SIG-M5 treated with dmso at 0.1 percent for 504 hours (cell line): ENCODE measurements around the gene SVIL.
"Not testable (repeated sequence)": the region's sequence is repeated elsewhere in the genome, so short reads cannot be mapped to it uniquely, and the experiment has no call there.

Source experiments
- DNase-seq: peaks from one replicate; lab custom pipeline; 2025; ENCODE audit not compliant: unreplicated experiment; lab: John Stamatoyannopoulos, UW

The SVIL gene

GRCh38 chr10:29492774-29493173 lies 142.0 kb downstream of the SVIL start:
- no peak for DNase-seq

GRCh38 chr10:29491918-29492317 lies 142.9 kb downstream of the SVIL start:
- DNase-seq, result no peak

GRCh38 chr10:29490781-29491280 lies 143.9 kb downstream of the SVIL start:
- DNase-seq, result not testable (repeated sequence)

- not testable (repeated sequence) for DNase-seq
These were observed 146.3 kb downstream of the SVIL start for GRCh38 chr10:29488471-29488870.

GRCh38 chr10:29487884-29488266 lies 146.9 kb downstream of the SVIL start:
- DNase-seq, result not testable (repeated sequence)

GRCh38 chr10:29487032-29487883 lies 147.5 kb downstream of the SVIL start:
- DNase-seq, result not testable (repeated sequence)

- no peak for DNase-seq
These were observed 148.3 kb downstream of the SVIL start for GRCh38 chr10:29486433-29486832.

DNA sequence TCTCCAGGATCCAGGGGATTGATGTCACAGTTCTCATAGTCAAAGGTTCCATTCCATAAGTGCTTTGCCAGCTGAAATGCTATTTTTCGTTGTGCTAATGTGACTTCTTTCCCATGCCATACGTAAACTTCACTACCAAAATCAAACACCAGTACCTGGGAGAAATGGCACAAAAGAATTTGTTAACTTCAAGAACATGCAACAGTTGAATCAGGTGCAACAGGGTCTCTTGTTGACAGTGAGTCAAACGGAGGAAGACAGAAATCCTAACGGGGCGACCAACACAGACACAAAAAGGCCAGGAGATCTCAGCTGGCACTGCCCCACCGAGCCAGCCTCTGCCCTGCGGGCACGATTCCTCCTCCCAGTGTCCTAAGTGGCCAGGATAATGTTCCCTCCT lies 150.1 kb downstream of the SVIL start:
- DNase-seq, result not testable (repeated sequence)

DNA sequence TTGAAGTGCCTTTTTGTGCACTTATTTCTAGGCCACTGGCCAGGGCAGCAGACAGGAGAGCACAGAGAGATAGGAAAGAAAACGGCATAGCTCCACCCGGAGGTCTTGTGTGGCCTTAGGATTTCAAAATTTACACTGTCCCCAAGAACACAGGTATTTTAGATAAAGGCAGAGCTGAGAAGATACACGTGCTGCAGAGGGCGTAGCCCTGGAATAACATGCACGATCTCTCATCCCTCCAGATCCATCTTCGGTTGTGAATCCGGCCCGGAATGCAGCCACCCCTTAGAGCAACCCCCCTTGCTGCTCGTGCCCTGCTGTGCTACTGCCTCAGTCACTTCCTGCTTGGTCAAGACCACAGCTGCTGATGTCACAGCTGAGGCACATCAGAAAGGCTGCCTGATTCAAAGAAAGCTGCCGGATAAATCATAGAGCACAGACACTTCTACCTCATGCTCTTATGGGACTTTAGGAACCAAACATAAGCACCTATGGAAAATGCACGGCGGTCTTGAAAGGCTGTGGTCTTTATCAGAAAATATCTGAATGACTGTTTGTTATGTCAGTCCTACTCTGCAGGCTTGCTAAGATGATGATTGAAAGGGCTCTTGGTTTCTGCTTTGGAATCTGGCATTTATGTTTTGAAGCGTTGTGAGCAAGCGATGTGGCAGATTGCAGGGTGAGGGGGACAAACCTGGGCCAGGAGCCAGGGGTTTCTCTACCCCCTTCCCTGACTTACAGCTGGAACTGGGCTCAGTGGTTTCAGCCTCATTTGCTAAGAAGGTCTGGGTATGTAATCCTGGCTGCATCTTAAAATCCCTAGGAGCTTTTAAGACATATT lies 152.0 kb downstream of the SVIL start:
- no peak for DNase-seq

GRCh38 chr10:29481906-29482440 lies 152.8 kb downstream of the SVIL start:
- DNase-seq, result no peak

DNA sequence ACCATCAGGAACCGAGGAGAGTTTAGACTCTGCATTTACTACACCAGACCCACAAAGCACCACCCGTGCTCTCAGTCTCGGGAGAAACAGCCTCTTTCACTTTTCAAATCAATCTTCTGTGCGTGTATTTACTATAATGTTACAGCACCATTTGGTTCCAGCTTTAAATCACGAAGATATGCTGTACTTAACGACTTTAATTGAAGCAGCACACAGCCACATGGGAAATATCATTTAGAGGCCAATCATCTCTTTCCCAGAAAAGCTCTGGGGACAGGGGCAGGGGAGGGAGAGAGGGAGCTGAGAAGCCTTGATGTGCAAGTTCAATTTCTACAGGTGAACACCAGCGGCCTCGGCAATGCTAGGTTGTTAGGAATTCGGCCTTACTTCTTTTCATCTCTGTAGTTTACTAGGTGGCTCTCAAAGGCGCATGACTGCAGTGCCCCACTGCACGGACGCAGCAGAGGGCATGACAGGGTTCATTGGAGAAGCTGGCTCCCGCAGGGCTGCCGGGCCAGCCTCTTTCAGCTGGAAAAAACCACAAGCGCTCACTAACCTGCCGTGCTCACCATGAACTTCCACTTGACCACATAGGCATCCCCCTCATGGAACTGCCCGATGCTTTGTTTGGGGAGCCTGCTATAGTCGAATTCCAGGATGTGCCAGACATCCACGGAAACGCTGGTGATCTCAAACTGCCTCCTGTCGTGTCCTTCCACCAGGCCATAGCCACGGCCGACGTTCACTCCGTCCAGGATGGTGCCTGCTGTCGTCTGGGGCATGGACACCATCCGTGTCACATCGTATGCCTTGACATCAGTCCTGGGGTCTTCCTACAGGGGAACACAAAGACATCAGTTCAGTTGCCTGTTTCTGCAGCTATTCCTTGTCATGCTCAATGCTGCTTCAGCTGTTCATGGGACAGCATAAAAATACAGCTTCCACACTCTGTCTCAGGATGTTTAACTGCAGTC lies 154.5 kb downstream of the SVIL start:
- no peak for DNase-seq

DNA sequence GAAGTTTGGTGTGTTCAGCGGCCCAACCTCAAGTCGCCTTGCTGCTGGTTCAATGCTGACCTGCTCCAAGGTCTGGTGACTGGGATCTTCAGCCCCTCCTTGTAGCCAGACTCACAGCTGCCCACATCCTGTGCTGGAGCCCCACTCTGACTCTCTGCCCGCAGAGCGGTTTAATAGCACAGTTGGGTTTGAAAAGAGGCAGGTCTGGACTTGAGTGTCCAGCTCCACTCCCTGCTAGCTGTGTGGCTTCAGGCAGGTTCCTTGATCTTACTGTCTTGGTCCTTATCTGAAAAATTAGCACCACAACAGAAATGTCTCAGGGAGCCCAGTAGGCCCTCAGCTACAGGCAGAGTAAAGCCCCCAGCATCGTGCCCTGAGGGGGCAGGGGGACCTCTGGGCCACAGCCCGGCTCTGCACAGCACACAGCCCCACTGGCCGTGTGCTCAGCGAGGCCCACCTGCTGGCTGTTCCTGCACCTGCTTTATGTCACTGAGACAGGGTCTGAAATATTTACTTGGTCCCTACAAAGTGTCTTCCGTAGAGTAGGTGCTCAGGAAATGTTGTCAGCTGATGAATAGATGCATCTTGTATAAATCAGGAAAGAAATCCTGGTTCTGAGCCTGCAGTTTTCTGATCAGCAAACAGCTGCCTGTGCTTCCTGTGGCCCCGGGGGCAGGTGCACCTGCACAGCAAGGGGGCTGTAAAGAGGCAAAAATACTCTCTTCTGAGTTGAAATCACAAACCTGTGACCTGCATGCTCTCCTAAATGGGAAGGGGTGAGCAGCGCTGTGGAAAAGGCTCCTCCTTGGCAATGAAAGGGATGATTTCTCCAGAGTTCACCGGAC lies 155.5 kb downstream of the SVIL start:
- DNase-seq, result no peak

- no peak for DNase-seq
These were observed 161.2 kb downstream of the SVIL start for GRCh38 chr10:29473406-29474100.

- no peak for DNase-seq
These were observed 161.7 kb downstream of the SVIL start for GRCh38 chr10:29473087-29473356.

DNA sequence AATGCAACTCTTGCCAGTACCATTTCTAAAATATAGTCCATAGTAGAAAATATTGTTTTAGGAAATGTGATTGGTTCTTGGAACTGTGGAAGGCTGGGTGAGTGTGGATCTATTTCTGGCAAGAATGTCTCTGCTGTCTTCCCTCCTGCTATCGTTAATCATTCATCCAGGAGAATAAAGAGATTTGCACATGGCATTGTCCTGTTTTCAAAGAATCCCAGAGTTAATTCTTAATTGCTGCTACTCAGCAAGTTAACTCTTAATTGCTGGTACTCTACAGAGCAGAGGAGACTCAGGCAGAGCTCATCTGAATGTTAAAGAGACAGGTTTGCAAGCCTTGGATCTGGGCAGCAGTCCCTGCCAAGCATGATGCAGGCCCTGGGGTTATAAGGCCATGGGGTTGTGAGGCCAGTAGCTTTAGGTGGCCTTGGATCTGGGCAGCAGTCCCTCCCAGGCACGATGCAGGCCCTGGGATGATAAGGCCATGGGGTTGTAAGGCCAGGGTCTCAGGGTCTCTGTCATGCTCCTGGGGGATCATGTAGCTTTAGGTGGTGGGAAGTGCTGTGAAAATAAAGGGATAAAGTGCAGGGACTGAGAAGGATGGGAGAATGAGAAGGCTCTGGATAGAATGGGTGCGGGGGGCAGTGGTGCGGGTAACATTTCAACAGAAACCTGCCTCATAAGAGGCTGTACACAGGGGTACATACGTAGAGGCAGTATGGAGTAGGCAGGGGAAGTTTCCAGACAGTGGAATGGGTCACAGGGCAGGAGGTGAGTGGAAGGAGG lies 162.3 kb downstream of the SVIL start:
- DNase-seq, result no peak

DNA sequence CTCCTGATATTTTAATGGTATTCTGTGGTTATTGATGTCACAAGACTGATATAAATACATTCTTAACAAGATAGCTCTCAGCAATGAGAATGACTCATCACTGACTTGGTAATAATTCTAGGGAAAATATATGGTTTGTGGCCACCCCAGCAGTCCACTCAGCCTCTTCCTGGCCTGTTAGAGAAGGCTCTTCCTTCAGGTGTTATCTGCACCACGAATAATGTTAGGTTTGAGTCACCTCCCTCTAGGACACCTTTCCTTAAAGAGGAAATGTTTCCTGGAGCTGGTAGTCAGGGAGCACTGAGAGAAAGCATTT lies 163.3 kb downstream of the SVIL start:
- DNase-seq, result no peak

- no peak for DNase-seq
These were observed 163.8 kb downstream of the SVIL start for GRCh38 chr10:29470843-29471543.

- no peak for DNase-seq
These were observed 164.4 kb downstream of the SVIL start for GRCh38 chr10:29470355-29470705.
